PC-3 (cell line): ENCODE results near the gene TMEM147. TPM values are rescaled to one million over a fixed set of nuclear protein-coding genes. Genes with fewer than 3 reads are reported as not detected.

Source experiments
- ATAC-seq: fragments of 200-7000 bp; cut with Tn5 transposase; 2 replicates; pipeline ENCODE4 v1.9.1; 2020; ENCODE audit warnings: mild to moderate bottlenecking, moderate library complexity
- BruUV-seq: library from RNA; stranded (reverse); fragments of 400-500 nt; replicated peaks from 2 replicates; lab custom pipeline; 2021; lab: Mats Ljungman, UMichigan
- CTCF ChIA-PET: fragments of 300-600 bp; sonication (Branson Sonifier 250); formaldehyde crosslinking; loops from one replicate; lab custom pipeline; 2022; ENCODE audit warnings: antibody characterized with exemption; lab: Charles Lee
- POLR2A ChIA-PET: fragments of 300-600 bp; sonication (Branson Sonifier 250); formaldehyde crosslinking; loops from one replicate; lab custom pipeline; 2022; ENCODE audit warnings: antibody characterized with exemption; ENCODE audit not compliant: unreplicated experiment; lab: Charles Lee
- DNase-seq: peaks from one replicate; pipeline ENCODE4 v3.0.0-alpha.2; 2015
- H2AFZ ChIP-seq: fragments of 300-600 bp; sonication (generic); 2 replicates; pipeline ENCODE4 v1.6.0; 2016; ENCODE audit warnings: antibody characterized with exemption, low read length
- H3F3A ChIP-seq: fragments of 300-600 bp; sonication (generic); one replicate; pipeline ENCODE4 v1.6.0; 2017; ENCODE audit warnings: antibody characterized with exemption, low read length, control low read depth, mild to moderate bottlenecking; ENCODE audit not compliant: unreplicated experiment
- H3K27ac ChIP-seq: fragments of 300-600 bp; sonication (generic); 2 replicates; pipeline ENCODE4 v1.5.1; 2016; ENCODE audit warnings: mild to moderate bottlenecking, low read length
- H3K27me3 ChIP-seq: fragments of 300-600 bp; sonication (generic); 2 replicates; pipeline ENCODE4 v1.6.1; 2016; ENCODE audit warnings: low read length, mixed read lengths
- H3K36me3 ChIP-seq: fragments of 300-600 bp; sonication (generic); 2 replicates; pipeline ENCODE4 v1.6.1; 2016; ENCODE audit warnings: low read depth, mixed run types, low read length, mixed read lengths
- H3K4me1 ChIP-seq: fragments of 300-600 bp; sonication (generic); 2 replicates; pipeline ENCODE4 v1.5.1; 2016; ENCODE audit warnings: low read length; ENCODE audit not compliant: insufficient read depth
- H3K4me2 ChIP-seq: fragments of 300-600 bp; sonication (generic); 2 replicates; pipeline ENCODE4 v1.6.0; 2016; ENCODE audit warnings: low read length
- H3K4me3 ChIP-seq: fragments of 300-600 bp; sonication (generic); 2 replicates; pipeline ENCODE4 v1.5.1; 2016; ENCODE audit warnings: mild to moderate bottlenecking, low read length, mixed read lengths
- H3K79me2 ChIP-seq: fragments of 300-600 bp; sonication (generic); 2 replicates; pipeline ENCODE4 v1.6.1; 2017; ENCODE audit warnings: low read length, mixed read lengths
- H3K9ac ChIP-seq: fragments of 300-600 bp; sonication (generic); 2 replicates; pipeline ENCODE4 v1.6.0; 2016; ENCODE audit warnings: mild to moderate bottlenecking, low read length
- H3K9me2 ChIP-seq: fragments of 300-600 bp; sonication (generic); replicated peaks from 2 replicates; pipeline ENCODE4 v1.6.1; 2016; ENCODE audit warnings: mixed run types, low read length, mixed read lengths
- H3K9me3 ChIP-seq: fragments of 300-600 bp; sonication (generic); 2 replicates; pipeline ENCODE4 v1.6.1; 2016; ENCODE audit warnings: low read length, mixed read lengths
- H4K20me1 ChIP-seq: fragments of 300-600 bp; sonication (generic); 2 replicates; pipeline ENCODE4 v1.6.1; 2016; ENCODE audit warnings: low read length, mixed read lengths
- CTCF ChIP-seq: fragments of 300-600 bp; sonication (generic); conservative IDR thresholded peaks from 2 replicates; pipeline ENCODE4 v1.5.1; 2017; ENCODE audit warnings: antibody characterized with exemption, low read depth, mild to moderate bottlenecking, low read length
- EZH2 ChIP-seq: fragments of 300-600 bp; sonication (generic); IDR thresholded peaks from one replicate; pipeline ENCODE4 v1.6.1; 2017; ENCODE audit warnings: antibody characterized with exemption, mild to moderate bottlenecking, low read length; ENCODE audit not compliant: unreplicated experiment
- EZH2phosphoT487 ChIP-seq: fragments of 300-600 bp; sonication (generic); IDR thresholded peaks from 2 replicates; pipeline ENCODE4 v1.6.1; 2018; ENCODE audit warnings: mild to moderate bottlenecking, antibody characterized with exemption, low read length, borderline replicate concordance
- intact Hi-C: fragments of 100-400 bp; cut with micrococcal nuclease; formaldehyde crosslinking; loops from 2 replicates; pipeline ENCODE4 v1.9.0; 2023
- total RNA-seq: library from RNA; depleted of rRNA; stranded (reverse); fragments of >200 nt; gene quantifications from 2 replicates; pipeline ENCODE4 v1.2.3, GENCODE V29; 2014

TMEM147 gene
- total RNA-seq, 1 experiment from 2014 or later = 206 TPM

- Histone ChIP-seq H3K27ac (no peak overlapping the region), H3K9me3 (no peaks in the 10 kb centered on the region), H4K20me1 (no peaks in the 10 kb centered on the region), H3K4me3 (no peak overlapping the region), H3K27me3 (no peaks in the 10 kb centered on the region), H3K79me2 (no peaks in the 10 kb centered on the region), H3K4me1 (peaks cover 3% of the 10 kb centered on the region; the same call in 1 of the 2 replicates), H3K36me3 (no peaks in the 10 kb centered on the region), H2AFZ (no peak overlapping the region), H3K4me2 (no peak overlapping the region), H3K9ac (no peak overlapping the region), H3F3A (no peaks in the 10 kb centered on the region), H3K9me2 (no peaks in the 10 kb centered on the region)
- peak; percentile 62 for DNase-seq
- ChIA-PET CTCF (no interaction called here), POLR2A (no interaction called here)
- peak; percentile 29; the same call in 1 of the 2 replicates for ATAC-seq
- intact Hi-C loops = no loop called here
- no TSS peak for BruUV-seq
- TF ChIP-seq EZH2phosphoT487 (no peak), EZH2 (no peak)
Measured at GRCh38 chr19:35531291-35531690, 14.1 kb upstream of the TMEM147 start.

- Histone ChIP-seq H3K9ac (no peak within 1 kb of the TSS), H4K20me1 (no peaks in the 10 kb centered on the region), H3K36me3 (no peaks in the 10 kb centered on the region), H2AFZ (no peak within 1 kb of the TSS), H3K27me3 (no peaks in the 10 kb centered on the region), H3K9me3 (no peaks in the 10 kb centered on the region), H3K9me2 (no peaks in the 10 kb centered on the region), H3K4me3 (no peak within 1 kb of the TSS), H3K79me2 (no peaks in the 10 kb centered on the region), H3F3A (no peaks in the 10 kb centered on the region), H3K4me1 (peaks cover 3% of the 10 kb centered on the region; the same call in 1 of the 2 replicates), H3K27ac (no peak within 1 kb of the TSS), H3K4me2 (no peak within 1 kb of the TSS)
- ChIA-PET CTCF (no interaction called here), POLR2A (no interaction called here)
- no peak for DNase-seq
- intact Hi-C loops = no loop called here
- BruUV-seq = no TSS peak
- no peak for ATAC-seq
- TF ChIP-seq CTCF (no peak), EZH2 (no peak), EZH2phosphoT487 (no peak)
Measured at GRCh38 chr19:35533201-35533821, 12.1 kb upstream of the TMEM147 start, which contains the start of gene GAPDHS. Gene GAPDHS (plus strand): TSS chr19:35533456. CDS start chr19:35533528, 72 bp downstream.

- no peak overlapping the region for H3K4me3 ChIP-seq
- H3K27me3 ChIP-seq = no peaks in the 10 kb centered on the region
- no peak overlapping the region for H3K27ac ChIP-seq
- no peak overlapping the region for H3K9ac ChIP-seq
- H3K9me3 ChIP-seq = no peaks in the 10 kb centered on the region
- no peak overlapping the region for H2AFZ ChIP-seq
- no peaks in the 10 kb centered on the region for H3F3A ChIP-seq
- BruUV-seq = no TSS peak
- intact Hi-C loops = no loop called here
- POLR2A ChIA-PET = no interaction called here
- DNase-seq (no peak), ATAC-seq (no peak)
- H3K9me2 ChIP-seq = no peaks in the 10 kb centered on the region
- H3K4me2 ChIP-seq = no peak overlapping the region
- CTCF ChIA-PET = no interaction called here
- peaks cover 3% of the 10 kb centered on the region; the same call in 1 of the 2 replicates for H3K4me1 ChIP-seq
- no peaks in the 10 kb centered on the region for H3K79me2 ChIP-seq
- H3K36me3 ChIP-seq = no peaks in the 10 kb centered on the region
- no peak for TF ChIP-seq EZH2phosphoT487
- TF ChIP-seq CTCF = no peak
- no peak for TF ChIP-seq EZH2
- H4K20me1 ChIP-seq = no peaks in the 10 kb centered on the region
Measured at GRCh38 chr19:35533822-35534392, 11.5 kb upstream of the TMEM147 start.
